Thyroid gland (tissue), 4 donors: Measurements from ENCODE around the gene ADRB1.

Experiments
- CTCF ChIP-seq, 6 experiments: fragments of 200-600 bp in 3 of 6; fragments of 450-650 bp in 3 of 6; sonication (generic) in 3 of 6; IDR thresholded peaks; one replicate each; pipeline ENCODE4 v1.5.1; 2016 to 2019; ENCODE audit warnings: antibody characterized with exemption in 6 of 6, mild to moderate bottlenecking in 2 of 6, inconsistent platforms in 1 of 6, moderate library complexity in 1 of 6
- POLR2A ChIP-seq, 2 donors: fragments of 450-650 bp; IDR thresholded peaks; one replicate each; pipeline ENCODE4 v1.6.1; 2017; ENCODE audit warnings: antibody characterized with exemption in 2 of 2, mild to moderate bottlenecking in 2 of 2, moderate library complexity in 1 of 2

GRCh38 chr10:114044247-114045135, 825 bp downstream of the ADRB1 start:
- TF ChIP-seq CTCF (IDR thresholded peaks at IDR 0.05) (no peak), POLR2A (IDR thresholded peaks at IDR 0.05) (no peak)
